HG03432 (cell line): ENCODE measurements around the gene WLS.
"Not testable (repeated sequence)": the region's sequence is repeated elsewhere in the genome, so short reads cannot be mapped to it uniquely, and the experiment has no call there.

Experiments
- ATAC-seq: cut with Tn5 transposase; IDR thresholded peaks from one replicate; pipeline ENCODE4 v1.9.1; 2021; ENCODE audit warnings: mild to moderate bottlenecking, moderate library complexity; ENCODE audit not compliant: unreplicated experiment

The WLS gene

DNA sequence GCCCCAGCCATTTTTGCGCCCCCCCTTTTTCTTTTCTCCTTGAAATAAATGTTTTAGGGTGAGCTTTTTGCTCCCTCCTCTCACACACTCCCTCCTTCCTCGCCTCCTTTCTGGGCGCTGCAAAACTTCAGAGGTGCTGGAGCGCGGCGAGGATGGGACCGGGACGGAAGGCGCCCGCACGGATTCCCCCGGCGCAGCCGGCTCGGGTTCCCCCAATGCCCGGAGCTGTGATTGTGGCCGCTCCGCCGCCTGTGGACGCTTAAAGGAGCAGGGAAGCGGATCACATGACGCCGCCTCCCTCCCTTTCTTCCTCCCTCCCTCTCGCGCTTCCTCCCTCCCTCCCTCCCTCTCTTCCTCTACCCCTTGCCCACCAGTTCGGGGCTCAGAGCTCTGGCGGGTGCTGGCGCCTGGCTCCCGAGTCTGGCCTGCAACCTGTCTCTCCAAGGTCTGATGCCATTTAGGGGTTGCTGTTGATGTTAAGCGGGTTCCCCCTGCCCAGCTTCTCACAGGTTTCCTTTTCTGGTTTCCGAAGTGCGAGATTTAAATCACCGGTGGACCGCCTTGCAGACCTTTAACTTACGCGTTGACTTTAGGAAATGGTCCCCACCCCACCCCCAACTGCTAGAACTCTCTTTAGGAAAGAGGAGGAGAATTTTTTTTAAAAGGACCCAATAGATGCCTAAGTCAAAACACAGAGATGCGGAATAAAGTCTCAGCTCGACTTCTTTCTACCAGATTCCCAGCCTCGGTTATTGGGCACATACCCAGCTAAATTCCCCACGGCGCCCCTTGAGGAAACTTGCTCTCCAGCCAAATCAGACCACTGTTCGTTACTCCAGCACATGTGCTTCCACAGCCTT, at the start of gene WLS:
TSS of gene WLS (minus strand) at position 235 of the 860 bp plus-strand sequence. CDS start at position 11, 224 bp downstream.
- no peak for ATAC-seq

- ATAC-seq: no peak
Measured at GRCh38 chr1:68280286-68280685, 48.0 kb upstream of the WLS start.

- ATAC-seq: no peak
Measured at GRCh38 chr1:68279846-68280245, 47.5 kb upstream of the WLS start.

GRCh38 chr1:68278221-68278620, 45.9 kb upstream of the WLS start:
- ATAC-seq: no peak

- no peak for ATAC-seq
Measured at GRCh38 chr1:68276448-68276847, 44.1 kb upstream of the WLS start.

GRCh38 chr1:68273530-68273929, 41.2 kb upstream of the WLS start:
- ATAC-seq: no peak

- no peak for ATAC-seq
Measured at GRCh38 chr1:68271596-68271995, 39.3 kb upstream of the WLS start.

GRCh38 chr1:68270951-68271350, 38.6 kb upstream of the WLS start:
- ATAC-seq: no peak

DNA sequence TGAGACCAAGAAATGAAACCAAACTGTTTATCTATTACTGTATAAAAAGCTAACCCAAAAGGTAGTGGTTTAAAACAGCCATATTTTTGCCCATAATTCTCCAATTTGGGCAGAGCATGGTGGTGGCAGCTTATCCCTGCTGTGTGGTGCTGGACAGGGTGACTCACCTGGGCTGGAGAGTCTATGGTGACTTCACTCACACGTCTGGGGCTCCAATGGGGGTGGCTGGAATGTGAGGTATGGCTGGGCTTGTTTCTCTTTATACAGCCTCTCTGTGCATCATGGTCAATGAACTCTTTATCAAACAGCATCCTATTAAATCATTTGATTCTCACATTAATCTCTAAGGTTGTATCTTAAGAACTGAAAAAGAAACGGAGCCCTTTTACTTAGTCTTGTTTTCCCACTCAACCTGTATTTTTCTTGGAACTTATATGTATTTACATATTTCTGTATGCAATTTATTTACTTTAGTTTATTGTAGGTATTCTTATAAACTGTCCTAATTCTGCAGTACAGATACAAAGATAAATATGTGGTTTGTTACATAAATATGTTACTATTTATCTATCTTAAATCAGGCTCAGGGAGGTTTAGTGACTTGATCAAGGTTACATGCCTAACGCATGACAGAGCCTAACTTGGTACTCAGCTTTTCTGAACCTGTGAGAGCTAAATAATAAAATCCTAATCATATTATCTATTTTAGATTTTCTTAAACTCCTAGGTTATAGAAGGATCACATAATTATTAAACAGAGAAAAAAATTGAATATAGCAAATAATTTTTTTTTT, 37.5 kb upstream of the WLS start:
- ATAC-seq: no peak

- ATAC-seq: no peak
Measured at GRCh38 chr1:68268896-68269483, 36.7 kb upstream of the WLS start.

GRCh38 chr1:68256824-68257223, 24.5 kb upstream of the WLS start:
- ATAC-seq: not testable (repeated sequence)

- no peak for ATAC-seq
Measured at GRCh38 chr1:68255301-68255700, 23.0 kb upstream of the WLS start.

DNA sequence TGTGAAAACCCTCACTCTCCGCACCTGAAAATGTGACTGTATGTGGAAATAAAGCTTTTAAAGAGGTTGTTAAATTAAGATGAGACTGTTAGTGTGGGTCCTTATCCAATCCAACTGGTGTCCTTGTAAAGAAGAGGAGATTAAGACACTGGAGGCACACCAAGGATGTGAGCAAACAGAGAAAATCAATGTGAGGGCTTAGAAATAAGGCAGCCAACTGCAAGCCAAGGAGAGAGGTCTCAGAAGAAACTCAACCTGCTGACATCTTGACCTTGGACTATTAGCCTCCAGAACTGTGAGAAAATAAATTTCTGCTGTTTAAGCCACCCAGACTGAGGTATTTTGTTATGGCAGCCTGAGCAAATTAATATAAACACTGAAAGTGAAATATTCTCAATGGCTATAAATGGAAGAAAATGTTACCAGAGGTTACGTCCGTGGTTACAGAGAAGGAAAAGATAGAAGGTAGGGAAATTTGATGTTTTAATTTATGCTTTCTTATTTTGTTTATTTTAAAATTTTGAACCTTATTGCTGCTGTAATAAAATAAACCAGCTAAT, 22.4 kb upstream of the WLS start:
- no peak for ATAC-seq

GRCh38 chr1:68237040-68237439, 4.7 kb upstream of the WLS start:
- ATAC-seq: no peak

DNA sequence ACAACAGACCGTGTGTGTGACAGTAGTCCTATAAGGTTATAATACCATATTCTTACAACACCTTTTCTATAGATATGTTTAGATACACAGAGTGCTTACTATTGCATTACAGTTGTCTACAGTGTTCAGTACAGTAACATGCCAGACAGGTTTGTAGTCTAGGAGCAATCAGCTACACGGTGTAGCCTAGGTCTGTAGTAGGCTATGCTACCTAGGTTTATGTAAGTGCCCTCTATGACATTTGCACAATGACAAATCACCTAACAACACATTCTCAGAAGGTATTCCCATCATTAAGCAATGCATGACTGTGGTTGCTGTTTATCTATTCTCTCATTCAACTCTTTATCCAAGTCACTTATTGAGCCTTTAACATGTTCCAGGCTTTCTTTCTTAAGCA, 1.8 kb upstream of the WLS start:
- no peak for ATAC-seq

DNA sequence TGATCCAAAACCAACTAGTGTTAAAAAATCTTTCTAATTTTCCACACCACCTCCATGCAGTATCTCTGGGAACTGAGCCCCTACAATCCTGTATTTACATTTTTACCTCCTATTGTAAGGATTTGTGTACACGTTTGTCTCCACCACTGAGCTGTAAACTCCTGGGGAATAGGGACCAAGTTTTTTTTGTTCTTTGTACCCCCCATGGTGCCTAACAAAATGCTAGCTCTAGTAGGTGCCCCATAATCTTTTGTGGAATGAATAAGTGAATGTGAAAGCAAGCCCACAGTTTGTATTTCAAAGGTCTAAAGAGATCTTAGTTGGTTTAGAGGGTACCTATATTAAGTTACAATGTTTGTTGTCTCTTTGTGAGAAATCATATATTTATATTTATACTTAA, 879 bp upstream of the WLS start:
- no peak for ATAC-seq

- ATAC-seq: no peak
Measured at GRCh38 chr1:68231627-68232288, 565 bp downstream of the WLS start.

- ATAC-seq: no peak
Measured at GRCh38 chr1:68230901-68231626, 1.3 kb downstream of the WLS start.

- no peak for ATAC-seq
Measured at GRCh38 chr1:68230484-68230802, 1.9 kb downstream of the WLS start.
